HG03378 (cell line): ENCODE results near the gene RAPSN.

ENCODE experiments used
- ATAC-seq: cut with Tn5 transposase; IDR thresholded peaks from one replicate; pipeline ENCODE4 v1.9.1; 2021; ENCODE audit warnings: mild to moderate bottlenecking, moderate library complexity; ENCODE audit not compliant: unreplicated experiment

The RAPSN gene

GRCh38 chr11:47391711-47392432 is 57.1 kb downstream of the RAPSN start:
- ATAC-seq = no peak

- no peak for ATAC-seq
Measured at GRCh38 chr11:47391077-47391583, 57.8 kb downstream of the RAPSN start.

GRCh38 chr11:47390422-47390760 is 58.5 kb downstream of the RAPSN start:
- ATAC-seq = no peak

GRCh38 chr11:47389577-47390421 is 59.1 kb downstream of the RAPSN start:
- ATAC-seq = no peak

GRCh38 chr11:47388697-47389576 is 60.0 kb downstream of the RAPSN start:
- ATAC-seq = no peak

GRCh38 chr11:47387944-47388696 is 60.8 kb downstream of the RAPSN start:
- ATAC-seq = no peak
